Hematopoietic multipotent progenitor cell treated with erythropoietin and hydrocortisone succinate and interleukin-3 and kit ligand, for 6 days (in vitro differentiated cells): Measurements from ENCODE around the gene HK1.

ENCODE experiments used
- DNase-seq: peaks from one replicate; pipeline ENCODE4 v3.0.0-alpha.2; 2015

The HK1 gene

GRCh38 chr10:69408318-69409175 lies 130.3 kb downstream of the HK1 start:
- peak; percentile 97 for DNase-seq

GRCh38 chr10:69409176-69409495 lies 130.8 kb downstream of the HK1 start:
- no peak for DNase-seq

GRCh38 chr10:69409968-69410367 lies 131.7 kb downstream of the HK1 start:
- DNase-seq, result peak; percentile 40

- no peak for DNase-seq
These were observed 132.2 kb downstream of the HK1 start for GRCh38 chr10:69410487-69410886.

GRCh38 chr10:69411476-69411875 lies 133.2 kb downstream of the HK1 start:
- DNase-seq, result peak; percentile 73

- no peak for DNase-seq
These were observed 134.0 kb downstream of the HK1 start for GRCh38 chr10:69412232-69412790.

- peak; percentile 83 for DNase-seq
These were observed 135.0 kb downstream of the HK1 start for GRCh38 chr10:69413221-69413865.

GRCh38 chr10:69414036-69415018 lies 136.0 kb downstream of the HK1 start:
- DNase-seq, result no peak

- DNase-seq, result peak; percentile 39
These were observed 136.8 kb downstream of the HK1 start for GRCh38 chr10:69415049-69415448.

- DNase-seq, result no peak
These were observed 137.7 kb downstream of the HK1 start for GRCh38 chr10:69415951-69416350.

- DNase-seq, result no peak
These were observed 138.4 kb downstream of the HK1 start, which contains the start of gene TACR2 for GRCh38 chr10:69416695-69417094. Gene TACR2 (minus strand): TSS chr10:69416918. CDS start chr10:69416323, 595 bp downstream.

GRCh38 chr10:69417542-69417941 lies 139.2 kb downstream of the HK1 start:
- no peak for DNase-seq

GRCh38 chr10:69418052-69418752 lies 139.9 kb downstream of the HK1 start:
- DNase-seq, result no peak

- no peak for DNase-seq
These were observed 140.9 kb downstream of the HK1 start for GRCh38 chr10:69419096-69419743.

GRCh38 chr10:69419744-69420126 lies 141.4 kb downstream of the HK1 start:
- DNase-seq, result no peak

GRCh38 chr10:69421611-69422308 lies 143.5 kb downstream of the HK1 start:
- no peak for DNase-seq

GRCh38 chr10:69422676-69423075 lies 144.4 kb downstream of the HK1 start:
- DNase-seq, result no peak

GRCh38 chr10:69425041-69425440 lies 146.7 kb downstream of the HK1 start:
- DNase-seq, result no peak

GRCh38 chr10:69425511-69426298 lies 147.4 kb downstream of the HK1 start:
- DNase-seq, result no peak

GRCh38 chr10:69426376-69426727 lies 148.1 kb downstream of the HK1 start:
- no peak for DNase-seq
